ENCODE data around the gene DCAF8L2.
A peak's percentile ranks its signal among the peaks of the same experiment; 100 is the strongest.
"Not testable (repeated sequence)": the region's sequence is repeated elsewhere in the genome, so short reads cannot be mapped to it uniquely, and the experiment has no call there.

The DCAF8L2 gene

DNA sequence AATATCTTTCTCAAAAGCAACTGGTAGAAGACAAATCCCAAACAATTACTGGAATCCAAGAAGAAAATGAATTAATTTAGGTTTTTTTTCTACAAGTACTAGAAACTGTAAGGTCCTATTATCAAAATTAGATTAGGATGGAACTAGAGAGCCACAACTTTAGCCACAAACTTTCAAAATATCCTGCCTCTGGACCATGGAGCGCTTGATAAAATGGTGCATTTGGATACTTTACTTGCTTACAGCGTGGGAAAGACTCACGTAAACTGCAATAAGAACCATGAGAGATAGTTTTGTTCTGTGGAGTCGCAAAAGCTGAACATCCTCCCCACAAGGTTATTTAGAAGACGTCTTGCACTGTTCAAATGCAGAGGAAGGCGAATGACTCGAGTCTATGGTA is at the start of gene DCAF8L2:
TSS of gene DCAF8L2 (plus strand) at position 301 of the 400 bp plus-strand sequence. CDS start 156,552 bp downstream, outside the sequence.
- no peak for FAIRE-seq

DNA sequence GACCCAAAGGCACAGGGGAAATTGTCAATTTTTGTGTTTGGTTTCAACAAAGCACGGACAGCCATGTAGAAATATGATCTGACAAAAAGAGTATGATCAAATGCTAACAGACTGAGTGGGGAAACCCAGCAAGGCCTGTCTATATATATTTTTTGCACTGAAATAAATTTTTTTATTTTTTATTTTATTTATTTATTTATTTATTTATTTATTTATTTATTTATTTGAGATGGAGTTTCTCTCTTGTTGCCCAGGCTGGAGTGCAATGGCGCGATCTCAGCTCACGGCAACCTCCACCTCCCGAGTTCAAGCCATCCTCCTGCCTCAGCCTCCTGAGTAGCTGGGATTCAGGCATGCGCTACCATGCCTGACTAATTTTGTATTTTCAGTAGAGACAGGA is 49.0 kb upstream of the DCAF8L2 start:
- FAIRE-seq = not testable (repeated sequence)

DNA sequence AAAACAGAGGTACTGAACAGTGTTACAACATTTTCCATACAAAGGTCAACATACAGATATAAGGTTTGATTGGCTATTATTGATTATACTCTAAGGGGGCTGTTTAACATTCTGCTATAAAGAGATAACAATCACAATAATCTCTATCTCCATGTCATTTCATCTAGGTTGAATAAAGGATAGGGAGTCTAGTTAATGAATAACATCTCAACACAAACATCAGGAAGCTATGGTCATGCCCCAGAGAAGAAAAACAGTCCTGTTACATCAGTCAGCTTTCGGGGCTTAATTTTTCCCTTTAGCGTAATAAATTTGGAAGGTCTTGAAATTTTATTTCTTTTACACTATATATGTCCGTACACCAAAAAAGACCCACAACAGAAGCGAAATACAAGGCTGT is 41.5 kb upstream of the DCAF8L2 start:
- no peak for FAIRE-seq

DNA sequence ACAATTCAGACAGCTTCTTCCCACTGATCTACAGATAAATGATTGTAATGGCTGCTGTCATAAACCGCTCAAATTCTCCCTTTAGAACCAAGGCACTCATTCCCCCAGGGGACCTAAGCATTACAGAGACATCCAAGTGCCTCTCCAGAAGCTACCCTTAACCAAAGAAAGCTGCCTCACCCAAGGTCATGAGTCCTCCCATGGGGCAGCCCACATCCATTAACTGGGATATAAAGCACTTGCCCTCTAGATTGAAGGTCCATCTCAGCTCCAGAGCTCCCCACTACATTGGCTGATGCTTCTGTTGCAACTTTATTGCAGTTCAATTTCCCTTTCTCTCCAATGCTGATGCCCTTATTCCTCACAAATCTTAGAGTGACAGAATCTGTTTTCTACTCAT is 40.5 kb upstream of the DCAF8L2 start:
- FAIRE-seq = no peak

DNA sequence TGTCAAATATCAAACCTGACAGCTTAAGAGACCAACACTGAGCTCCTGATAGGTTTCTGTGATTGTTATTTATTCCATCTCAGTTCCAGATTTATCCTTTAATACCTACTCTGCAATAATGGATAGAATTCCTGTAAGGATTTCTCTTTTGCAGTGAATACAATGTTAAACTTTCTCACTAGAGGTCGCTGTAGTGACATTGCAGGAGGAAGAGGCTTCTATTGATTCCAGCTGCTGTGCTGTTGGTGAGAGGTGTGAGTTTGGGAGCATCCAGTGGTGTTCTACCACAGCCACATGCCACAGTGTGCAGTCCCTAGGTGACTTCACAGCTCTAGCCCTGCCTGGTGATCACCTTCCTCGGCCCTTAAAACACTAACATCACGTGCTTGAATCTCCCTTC is 34.6 kb upstream of the DCAF8L2 start:
- no peak for FAIRE-seq

DNA sequence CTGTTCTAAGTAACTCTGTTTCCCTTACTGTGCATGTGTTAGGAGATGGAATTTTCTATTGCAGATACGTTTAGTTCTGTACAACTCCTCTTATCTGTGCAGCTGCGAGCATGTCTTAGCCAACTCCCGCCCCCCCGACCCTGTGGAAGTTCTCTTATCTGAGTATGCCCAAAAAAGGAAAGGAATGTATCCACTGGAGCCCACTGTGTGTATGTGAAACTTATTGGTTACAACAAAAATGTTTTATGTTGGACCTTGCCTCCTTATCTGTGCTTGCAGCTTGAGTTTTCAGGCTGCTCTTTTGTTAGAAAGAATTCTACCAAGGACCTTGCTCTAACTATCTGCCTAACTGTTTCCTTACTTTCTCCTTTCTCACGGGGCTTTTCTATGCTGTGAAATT is 24.2 kb upstream of the DCAF8L2 start:
- no peak for FAIRE-seq

DNA sequence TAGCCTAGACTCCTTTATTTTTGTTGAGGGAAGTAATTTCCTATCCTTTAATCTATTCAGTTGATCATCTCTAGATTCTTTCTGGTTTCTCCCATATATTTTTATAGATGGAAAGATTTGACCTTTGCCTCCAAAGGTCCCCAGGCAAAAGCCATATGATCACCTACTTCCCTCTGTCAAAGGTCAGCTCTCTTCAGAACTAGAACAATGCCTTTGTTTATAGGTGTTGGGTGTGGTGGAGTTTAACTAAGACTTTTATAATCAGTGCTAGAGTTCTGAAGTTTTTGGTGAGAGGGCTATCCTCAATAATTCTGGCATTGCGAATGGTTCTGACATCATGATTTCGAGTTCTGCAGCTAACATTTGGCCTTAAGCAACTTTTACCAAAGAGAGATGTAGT is 19.0 kb upstream of the DCAF8L2 start:
- no peak for FAIRE-seq

DNA sequence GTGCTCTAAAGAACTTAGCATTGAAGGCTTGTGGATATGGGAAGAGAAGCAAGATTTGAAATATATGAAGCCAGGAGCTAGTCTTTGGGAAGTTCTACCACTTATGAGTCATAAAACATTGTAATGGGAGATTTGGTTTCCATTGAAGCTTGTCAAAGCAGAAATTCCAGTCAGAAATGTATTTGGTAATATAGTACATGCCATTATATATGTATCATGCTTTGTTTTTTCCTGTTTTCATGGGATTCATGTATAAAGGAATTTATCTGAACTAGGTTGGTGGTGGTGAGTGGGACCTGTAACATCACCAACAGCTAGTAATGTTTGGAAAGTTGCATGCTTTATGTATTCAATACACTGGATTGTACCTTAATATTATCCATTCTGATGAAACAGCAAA is 14.6 kb upstream of the DCAF8L2 start:
- no peak for FAIRE-seq

DNA sequence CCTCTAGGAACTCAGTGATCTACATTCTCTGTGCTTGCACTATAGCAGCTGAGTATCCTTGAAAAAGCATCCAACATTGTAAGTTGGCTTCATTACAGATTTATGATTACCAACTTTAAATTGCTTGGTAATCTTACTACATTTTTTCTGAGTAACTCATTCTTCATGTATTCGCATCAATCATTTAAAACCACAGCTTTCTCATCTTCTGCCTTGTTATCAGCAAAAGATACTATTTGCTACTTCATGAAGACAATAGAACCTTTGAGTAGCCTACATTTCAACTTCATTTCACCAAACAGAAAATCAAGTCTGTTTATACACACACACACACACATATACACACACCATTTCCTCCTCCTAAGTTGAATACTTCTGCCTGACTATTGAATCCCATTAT is 6.2 kb upstream of the DCAF8L2 start:
- no peak for FAIRE-seq

DNA sequence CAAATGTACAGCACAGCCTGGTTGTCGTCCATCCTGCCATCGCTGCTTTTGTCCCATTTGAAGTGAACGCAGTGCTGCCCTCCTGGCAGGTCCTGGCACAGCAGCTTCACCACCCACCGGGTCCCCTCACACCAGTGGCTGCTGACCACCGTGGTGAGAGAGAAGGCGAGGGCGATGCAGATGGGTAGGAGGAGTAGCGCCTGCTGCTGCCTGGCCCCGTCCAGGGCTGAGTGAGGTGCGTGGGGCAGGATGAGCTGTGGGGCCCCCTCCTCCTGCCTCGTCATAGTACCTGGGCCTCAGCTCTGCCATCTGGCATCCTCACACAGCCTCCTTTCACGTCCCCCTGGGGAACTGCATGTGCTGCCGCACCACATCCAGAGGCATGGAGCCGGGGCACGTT is 1.8 kb downstream of the DCAF8L2 start:
- no peak for FAIRE-seq

DNA sequence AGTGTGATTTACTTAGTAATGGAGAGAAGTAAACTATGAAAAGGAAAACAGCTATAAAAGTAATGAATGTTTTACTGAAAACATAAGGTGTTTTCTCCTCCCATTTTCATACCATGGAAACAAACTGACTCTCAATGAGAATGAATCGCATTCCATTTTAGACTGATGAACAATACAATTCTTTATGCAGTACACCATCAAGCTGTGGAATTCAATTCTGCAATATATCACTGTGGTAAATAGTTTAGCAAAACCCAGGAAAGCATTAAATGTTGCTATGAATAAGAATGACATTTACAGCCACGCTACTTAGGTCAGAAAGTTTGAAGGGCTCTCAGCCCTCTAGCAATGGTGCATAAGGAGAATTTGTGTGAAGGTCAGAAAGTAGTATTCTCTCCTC is 7.4 kb downstream of the DCAF8L2 start:
- FAIRE-seq = no peak

DNA sequence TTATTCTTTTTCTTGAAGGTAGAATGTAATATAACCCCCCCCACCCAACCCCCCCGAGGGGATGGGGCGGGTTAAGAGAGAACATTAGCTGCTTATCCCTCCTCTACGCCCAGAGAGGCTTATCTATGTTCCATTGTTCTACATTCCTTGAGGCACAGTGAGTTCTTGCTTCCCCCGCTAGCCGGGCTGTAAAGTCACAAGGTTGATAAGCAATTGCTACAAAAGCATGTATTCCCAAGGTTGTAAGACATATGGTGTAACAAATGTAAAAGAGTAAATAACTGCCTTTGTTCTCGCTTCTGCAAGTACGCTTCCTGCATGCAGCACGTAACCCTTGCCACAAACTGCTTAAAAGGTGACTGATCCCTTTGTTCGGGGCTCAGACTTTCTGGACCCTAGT is 8.2 kb downstream of the DCAF8L2 start:
- no peak for FAIRE-seq

DNA sequence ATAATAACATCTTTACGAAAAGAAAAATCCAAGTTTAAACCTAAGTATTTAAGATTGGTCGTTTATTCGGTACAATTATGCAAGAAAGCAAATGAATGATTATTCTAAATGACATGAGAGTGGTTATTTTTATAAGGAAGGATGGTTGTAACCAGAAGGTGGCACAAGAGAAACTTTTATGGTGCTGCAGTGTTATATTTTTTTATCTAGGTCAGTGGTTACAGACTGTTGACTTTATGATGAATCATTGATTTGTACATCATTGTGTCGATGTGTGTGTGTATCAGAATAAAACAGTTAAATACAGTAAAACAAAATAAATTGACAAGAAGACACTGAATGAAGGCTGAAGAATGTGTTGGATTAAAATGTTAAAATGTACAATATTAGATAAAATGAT is 9.8 kb downstream of the DCAF8L2 start:
- FAIRE-seq = peak; percentile 100

DNA sequence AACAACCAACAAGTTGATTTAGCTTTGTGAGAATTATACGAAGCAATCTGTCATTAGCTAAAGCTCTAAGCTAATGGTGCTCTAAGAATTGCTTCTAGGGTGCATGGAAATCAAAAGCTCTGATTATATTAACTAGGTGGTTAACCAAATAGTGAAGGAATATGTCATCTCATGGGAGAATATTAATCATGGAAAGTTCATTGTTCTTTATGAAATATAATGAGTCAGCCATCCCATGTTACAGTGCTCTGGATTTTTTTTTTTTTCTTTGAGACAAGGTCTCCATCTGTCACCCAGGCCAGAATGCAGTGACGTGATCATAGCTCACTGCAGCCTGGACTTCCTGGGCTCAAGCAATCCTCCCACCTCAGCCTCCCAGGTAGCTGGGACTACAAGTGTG is 10.5 kb downstream of the DCAF8L2 start:
- no peak for FAIRE-seq

DNA sequence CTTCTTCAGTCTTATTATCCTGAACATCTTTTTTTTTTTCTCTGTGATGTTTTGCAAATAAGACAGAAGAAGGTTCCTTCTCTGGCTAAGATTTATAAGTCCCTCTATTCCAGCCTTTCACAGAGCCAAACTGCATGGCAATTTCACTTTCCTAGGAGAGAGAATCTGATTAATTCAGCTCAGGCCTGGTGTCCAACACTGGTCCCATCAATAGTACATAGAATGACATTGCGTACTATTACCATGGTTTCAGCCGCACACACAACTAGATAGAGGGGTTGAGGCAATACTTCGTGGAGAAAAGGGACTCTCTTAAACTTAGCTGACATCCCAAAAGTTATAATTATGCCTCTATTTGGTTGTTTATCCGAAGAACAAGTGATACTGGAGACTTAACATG is 18.5 kb downstream of the DCAF8L2 start:
- no peak for FAIRE-seq

DNA sequence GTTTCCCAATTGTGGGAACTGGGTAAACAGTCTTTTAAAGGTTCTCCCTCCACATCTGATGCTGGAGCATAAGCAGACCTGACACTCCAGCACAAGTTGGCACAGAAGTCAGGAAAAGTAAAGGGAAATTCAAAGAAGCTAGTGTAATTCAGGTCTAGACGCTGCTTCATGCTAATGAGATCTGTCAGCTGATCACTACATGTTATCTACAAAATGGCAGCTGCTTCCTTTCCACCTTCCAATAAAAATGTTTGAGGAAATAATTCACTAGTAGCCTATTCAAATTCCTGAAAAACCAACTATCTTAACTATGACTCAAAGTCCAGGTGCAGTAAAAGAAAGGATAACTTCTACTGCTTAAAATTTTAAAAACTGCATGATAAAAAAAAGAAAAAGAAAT is 29.3 kb downstream of the DCAF8L2 start:
- FAIRE-seq = no peak

DNA sequence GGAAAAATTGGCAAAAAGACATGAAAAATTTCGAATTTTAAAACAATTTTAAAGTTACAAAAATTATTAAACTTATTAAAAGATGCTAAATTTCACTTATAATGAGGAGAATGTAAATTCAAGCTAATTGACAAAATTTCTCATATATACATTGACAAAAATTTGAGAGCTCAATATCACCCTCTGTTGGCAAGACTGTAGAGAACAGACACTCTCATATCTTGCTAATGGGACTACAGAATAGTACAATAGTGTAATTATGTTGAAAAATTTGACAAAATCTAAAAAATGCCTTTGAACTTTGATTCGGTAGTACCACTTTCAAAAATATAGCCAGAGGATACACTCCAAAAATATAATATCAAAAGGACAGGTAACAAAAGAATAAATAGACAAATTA is 29.8 kb downstream of the DCAF8L2 start:
- no peak for FAIRE-seq

DNA sequence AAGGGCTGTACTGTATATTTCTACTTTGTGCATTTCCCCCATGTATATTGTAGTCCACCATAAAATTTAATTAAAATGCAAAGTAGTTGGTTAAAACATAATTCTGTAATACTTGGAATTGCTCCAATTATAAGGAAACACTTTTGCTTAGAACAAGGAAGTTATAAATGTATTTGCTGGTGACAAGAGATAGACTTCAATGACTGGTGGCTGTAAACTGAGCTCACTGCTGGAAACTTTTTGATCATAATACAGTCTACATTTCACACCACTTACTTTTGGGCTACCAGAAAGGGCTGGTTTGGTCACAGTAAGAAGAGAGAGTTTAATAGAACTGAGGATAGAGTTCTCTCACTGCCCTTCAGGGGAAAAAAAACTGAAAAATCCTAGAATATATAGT is 32.7 kb downstream of the DCAF8L2 start:
- FAIRE-seq = no peak

DNA sequence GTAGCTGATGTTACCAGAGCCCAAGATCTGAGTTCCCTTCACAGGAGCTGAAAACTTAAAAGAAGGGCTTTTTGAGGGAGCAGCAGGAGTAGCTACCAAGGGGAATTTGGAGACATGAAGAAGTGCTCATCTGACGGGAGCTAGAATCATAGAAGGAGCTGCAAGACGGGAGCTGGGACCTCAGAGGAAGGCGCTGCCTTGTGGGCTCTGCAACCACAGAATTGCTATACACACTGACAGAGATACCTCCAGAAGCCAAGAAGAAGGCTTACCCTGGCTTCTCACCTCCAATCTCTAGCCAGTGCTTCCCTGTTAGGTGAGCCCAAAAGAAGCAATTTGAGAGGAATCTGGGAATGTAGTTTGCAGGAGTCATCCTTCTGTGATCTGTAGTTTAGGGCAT is 35.9 kb downstream of the DCAF8L2 start:
- FAIRE-seq = no peak

DNA sequence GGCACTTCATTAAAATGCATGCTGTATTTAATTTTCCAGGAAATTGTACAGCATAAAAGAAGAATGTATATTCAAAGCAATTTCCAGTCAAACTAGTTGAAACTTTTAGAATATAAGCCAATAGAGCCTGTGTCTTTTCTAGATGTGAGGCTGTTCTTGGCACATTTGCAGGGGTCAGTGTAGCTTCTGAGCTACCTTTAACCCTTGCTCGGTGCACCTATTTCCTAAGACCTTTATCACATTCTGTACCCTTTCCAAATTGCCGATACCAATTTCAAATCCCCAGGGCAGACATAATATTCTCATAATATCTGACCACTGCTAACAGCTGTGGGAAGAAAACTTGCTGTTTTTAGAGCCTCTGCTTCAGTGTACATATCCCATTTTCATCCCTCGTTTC is 43.2 kb downstream of the DCAF8L2 start:
- FAIRE-seq = no peak

DNA sequence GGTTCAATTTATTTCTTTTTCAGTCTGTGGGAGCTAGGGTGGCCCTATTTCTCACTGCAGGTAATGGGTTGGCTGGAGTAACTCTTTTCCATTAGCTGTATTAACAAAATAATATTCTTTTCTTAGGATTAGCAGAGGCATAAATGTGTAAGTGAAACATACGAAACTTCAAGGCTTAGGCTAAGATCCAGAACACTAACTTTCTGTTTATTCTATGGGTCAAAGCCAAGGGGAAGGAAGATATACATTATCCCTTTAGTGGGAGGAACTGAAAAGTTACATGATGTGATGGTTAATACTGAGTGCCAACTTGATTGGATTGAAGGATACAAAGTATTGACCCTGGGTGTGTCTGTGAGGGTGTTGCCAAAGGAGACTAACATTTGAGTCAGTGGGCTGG is 66.4 kb downstream of the DCAF8L2 start:
- FAIRE-seq = no peak

DNA sequence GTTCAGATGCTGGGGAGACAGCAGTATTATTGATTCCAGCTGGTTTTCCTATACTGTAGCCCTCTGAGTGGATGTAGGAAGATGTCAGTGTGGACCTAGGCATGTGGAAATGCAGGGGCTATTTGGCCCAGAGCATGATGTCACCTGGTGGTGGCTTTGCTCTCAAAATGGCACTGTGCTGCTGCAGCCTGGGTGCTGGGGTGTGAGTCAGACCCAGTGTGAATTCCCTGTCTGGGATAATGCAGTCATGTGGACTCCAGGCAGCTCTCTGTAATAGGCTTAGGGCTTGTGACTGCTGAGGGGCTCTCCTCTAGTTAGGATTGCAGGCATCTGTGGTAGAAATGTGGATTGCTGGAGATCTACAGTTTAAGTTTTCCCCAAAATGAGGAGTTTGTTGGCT is 70.7 kb downstream of the DCAF8L2 start:
- FAIRE-seq = no peak

DNA sequence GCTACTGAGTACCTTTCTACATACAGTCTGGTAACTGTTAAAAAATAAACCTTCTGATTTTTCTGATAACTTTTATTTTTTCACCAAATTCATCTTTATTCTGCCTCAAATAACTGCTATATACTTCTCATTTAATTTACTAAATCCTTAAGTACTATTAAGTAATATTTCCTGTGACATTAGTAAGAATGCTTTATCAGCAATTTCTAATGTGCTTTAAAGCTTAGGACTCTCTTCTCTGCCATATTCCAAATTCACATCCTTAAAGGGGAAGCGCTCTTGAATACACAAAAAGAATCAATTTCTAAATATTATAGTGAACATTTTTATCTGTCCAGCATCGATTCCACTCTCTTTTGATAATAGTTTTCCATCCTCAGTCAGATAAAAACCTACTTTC is 81.1 kb downstream of the DCAF8L2 start:
- FAIRE-seq = no peak

DNA sequence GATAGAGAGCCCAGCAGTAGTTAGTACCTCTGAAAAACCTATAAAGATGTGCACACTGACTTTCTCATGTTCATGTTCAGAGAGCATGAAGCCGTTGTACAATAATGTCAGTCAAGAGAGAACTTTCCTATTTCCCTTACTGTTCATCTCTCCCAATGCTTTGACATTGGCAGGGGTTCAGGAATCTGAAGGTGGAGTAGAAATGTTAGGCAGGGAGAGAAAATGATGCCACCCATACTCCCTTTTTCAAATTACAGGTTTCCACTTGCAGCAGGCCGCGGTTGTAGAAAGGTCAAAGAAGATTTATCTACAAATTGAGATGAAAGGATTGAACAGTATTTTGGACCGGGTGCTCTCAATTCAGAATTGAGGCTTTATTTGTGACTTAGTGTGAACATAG is 84.3 kb downstream of the DCAF8L2 start:
- no peak for FAIRE-seq

DNA sequence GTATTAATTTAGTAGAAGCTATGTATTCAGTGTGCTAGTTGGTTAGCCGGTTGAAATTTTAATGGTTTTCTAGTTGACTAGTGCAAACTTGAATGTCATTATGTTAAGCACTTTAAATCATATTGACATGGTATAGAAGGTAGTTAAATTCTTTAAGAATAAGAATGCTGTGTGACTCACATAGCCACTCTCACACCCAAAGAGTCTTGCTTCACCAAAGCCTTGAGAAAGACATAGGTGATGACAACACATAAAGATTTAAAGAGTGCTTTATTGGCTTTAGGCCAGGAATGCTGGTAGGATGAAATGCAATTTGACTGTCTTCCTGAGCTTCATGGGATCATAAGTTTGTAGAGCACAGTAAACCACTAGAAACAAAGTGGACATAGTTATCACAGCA is 85.3 kb downstream of the DCAF8L2 start:
- FAIRE-seq = no peak

DNA sequence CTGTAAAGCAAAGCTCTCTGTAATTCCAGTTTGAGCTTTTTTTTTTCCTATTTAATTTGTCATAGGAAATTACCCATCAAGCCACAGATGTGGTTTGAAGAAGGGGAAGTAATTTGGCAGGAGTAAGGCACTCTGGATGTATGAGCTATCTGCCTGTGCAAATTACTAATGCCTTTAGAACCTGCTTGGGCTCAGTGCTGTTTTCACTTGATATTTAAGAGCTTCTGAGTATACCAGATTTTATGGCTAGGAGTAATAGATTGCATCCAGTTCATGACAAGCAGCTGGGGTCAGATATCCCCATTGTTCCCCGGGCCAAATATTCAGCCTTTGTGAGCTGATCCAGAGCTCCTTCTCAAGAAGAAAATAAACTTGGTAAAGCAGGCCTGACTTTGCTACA is 89.1 kb downstream of the DCAF8L2 start:
- no peak for FAIRE-seq

All from islet of Langerhans (tissue), 1 donor.